ENCODE measurements around the gene KCNIP4. TPM values are rescaled to one million over a fixed set of nuclear protein-coding genes. Genes with fewer than 3 reads are reported as not detected.
A peak's percentile ranks its signal among the peaks of the same experiment; 100 is the strongest.
"Not testable (repeated sequence)": the region's sequence is repeated elsewhere in the genome, so short reads cannot be mapped to it uniquely, and the experiment has no call there.

The KCNIP4 gene
- total RNA-seq, 1 donor: not detected

GRCh38 chr4:20787940-20788665 is 1160.5 kb downstream of the KCNIP4 start:
- Histone ChIP-seq H2AFZ (ENCODE audit: low read length) (no peak overlapping the region), H3K4me2 (ENCODE audit: insufficient read depth, low read length) (no peak overlapping the region), H3K27me3 (ENCODE audit: insufficient read depth, low read length) (no peaks in the 10 kb centered on the region), H3K4me3 (ENCODE audit: insufficient read depth, low read length) (no peak overlapping the region), H3K27ac (ENCODE audit: low read depth, low read length) (no peak overlapping the region), H4K20me1 (ENCODE audit: insufficient read depth, low read length) (no peaks in the 10 kb centered on the region), H3K9me3 (ENCODE audit: low read depth, low read length) (no peaks in the 10 kb centered on the region), H3K36me3 (ENCODE audit: insufficient read depth, low read length) (no peaks in the 10 kb centered on the region), H3K79me2 (ENCODE audit: insufficient read depth, low read length) (no peaks in the 10 kb centered on the region), H3K4me1 (ENCODE audit: insufficient read depth, low read length) (no peaks in the 10 kb centered on the region)
- no peak for TF ChIP-seq CTCF (IDR thresholded peaks at IDR 0.05; ENCODE audit: extremely low read depth, low read depth, low read length)
- no peak for DNase-seq (ENCODE audit: insufficient read length, low spot score, missing footprints)

GRCh38 chr4:20783134-20783533 is 1165.4 kb downstream of the KCNIP4 start:
- not testable (repeated sequence) for H4K20me1 ChIP-seq (ENCODE audit: insufficient read depth, low read length); H3K79me2 ChIP-seq (ENCODE audit: insufficient read depth, low read length); H3K36me3 ChIP-seq (ENCODE audit: insufficient read depth, low read length); H3K4me2 ChIP-seq (ENCODE audit: insufficient read depth, low read length); H3K4me1 ChIP-seq (ENCODE audit: insufficient read depth, low read length); DNase-seq (ENCODE audit: insufficient read length, low spot score, missing footprints); H3K27me3 ChIP-seq (ENCODE audit: insufficient read depth, low read length); H2AFZ ChIP-seq (ENCODE audit: low read length); H3K4me3 ChIP-seq (ENCODE audit: insufficient read depth, low read length); H3K9me3 ChIP-seq (ENCODE audit: low read depth, low read length); H3K27ac ChIP-seq (ENCODE audit: low read depth, low read length)

GRCh38 chr4:20778896-20779295 is 1169.7 kb downstream of the KCNIP4 start:
- H3K27me3 ChIP-seq (ENCODE audit: insufficient read depth, low read length): no peaks in the 10 kb centered on the region
- no peak for DNase-seq (ENCODE audit: insufficient read length, low spot score, missing footprints)

GRCh38 chr4:20773144-20773997 is 1175.2 kb downstream of the KCNIP4 start:
- Histone ChIP-seq H3K36me3 (ENCODE audit: insufficient read depth, low read length) (no peaks in the 10 kb centered on the region), H3K27me3 (ENCODE audit: insufficient read depth, low read length) (no peaks in the 10 kb centered on the region), H3K79me2 (ENCODE audit: insufficient read depth, low read length) (no peaks in the 10 kb centered on the region), H4K20me1 (ENCODE audit: insufficient read depth, low read length) (no peaks in the 10 kb centered on the region), H3K4me3 (ENCODE audit: insufficient read depth, low read length) (peak overlapping the region; percentile 50), H3K4me2 (ENCODE audit: insufficient read depth, low read length) (peak overlapping the region; percentile 71), H3K9me3 (ENCODE audit: low read depth, low read length) (no peaks in the 10 kb centered on the region), H3K27ac (ENCODE audit: low read depth, low read length) (no peak overlapping the region), H3K4me1 (ENCODE audit: insufficient read depth, low read length) (no peaks in the 10 kb centered on the region), H2AFZ (ENCODE audit: low read length) (peak overlapping the region; percentile 90)
- DNase-seq (ENCODE audit: insufficient read length, low spot score, missing footprints): no peak
- peak; percentile 84 for TF ChIP-seq CTCF (IDR thresholded peaks at IDR 0.05; ENCODE audit: extremely low read depth, low read depth, low read length)

More at GRCh38 chr4:20778896-20779295, 1169.7 kb downstream of the KCNIP4 start:
- H3K27ac ChIP-seq (ENCODE audit: low read depth, low read length): no peak overlapping the region
- H3K4me3 ChIP-seq (ENCODE audit: insufficient read depth, low read length): no peak overlapping the region
- no peak overlapping the region for H3K4me2 ChIP-seq (ENCODE audit: insufficient read depth, low read length)
- no peak for TF ChIP-seq CTCF (IDR thresholded peaks at IDR 0.05; ENCODE audit: extremely low read depth, low read depth, low read length)
- no peaks in the 10 kb centered on the region for H4K20me1 ChIP-seq (ENCODE audit: insufficient read depth, low read length)
- H3K9me3 ChIP-seq (ENCODE audit: low read depth, low read length): no peaks in the 10 kb centered on the region
- no peak overlapping the region for H2AFZ ChIP-seq (ENCODE audit: low read length)
- no peaks in the 10 kb centered on the region for H3K4me1 ChIP-seq (ENCODE audit: insufficient read depth, low read length)
- H3K79me2 ChIP-seq (ENCODE audit: insufficient read depth, low read length): no peaks in the 10 kb centered on the region
- H3K36me3 ChIP-seq (ENCODE audit: insufficient read depth, low read length): no peaks in the 10 kb centered on the region
